Activated B cell treated with CpG ODN at 0.5 μM for 24 hours (primary cell): ENCODE measurements around the gene ARHGAP32. TPM values are rescaled to one million over a fixed set of nuclear protein-coding genes. Genes with fewer than 3 reads are reported as not detected.

Experiments
- ATAC-seq: fragments of 200-7000 bp; cut with Tn5 transposase; one replicate; pipeline ENCODE4 v1.10.0; 2021; ENCODE audit warnings: low read depth, mild to moderate bottlenecking, moderate library complexity
- CTCF ChIA-PET: fragments of 350-600 bp; sonication (Branson Sonifier 250); formaldehyde crosslinking; loops from one replicate; lab custom pipeline; 2021; ENCODE audit warnings: antibody characterized with exemption; lab: Charles Lee
- POLR2A ChIA-PET: fragments of 350-600 bp; sonication (Branson Sonifier 250); formaldehyde crosslinking; loops from one replicate; lab custom pipeline; 2021; ENCODE audit warnings: antibody characterized with exemption; lab: Charles Lee
- DNase-seq: peaks from one replicate; pipeline ENCODE4 v3.0.0; 2022
- H3K27ac Mint-ChIP-seq: one replicate; pipeline ENCODE4 v1.8.0; 2020; ENCODE audit warnings: mixed read lengths
- H3K27me3 Mint-ChIP-seq: one replicate; pipeline ENCODE4 v1.8.0; 2021; ENCODE audit warnings: mixed read lengths
- H3K36me3 Mint-ChIP-seq: one replicate; pipeline ENCODE4 v1.8.0; 2021; ENCODE audit warnings: low read depth, mixed read lengths
- H3K4me1 Mint-ChIP-seq: one replicate; pipeline ENCODE4 v1.8.0; 2021; ENCODE audit warnings: mixed read lengths
- H3K4me3 Mint-ChIP-seq: one replicate; pipeline ENCODE4 v1.8.0; 2020; ENCODE audit warnings: mild to moderate bottlenecking, mixed read lengths
- H3K9me3 Mint-ChIP-seq: one replicate; pipeline ENCODE4 v1.8.0; 2020; ENCODE audit warnings: mixed read lengths
- CTCF ChIP-seq: fragments of 200-600 bp; IDR thresholded peaks from one replicate; pipeline ENCODE4 v1.8.0; 2022; ENCODE audit warnings: antibody characterized with exemption, mild to moderate bottlenecking
- intact Hi-C: fragments of 100-400 bp; cut with micrococcal nuclease; formaldehyde crosslinking; loops from one replicate; pipeline ENCODE4 v1.15.1; 2024
- total RNA-seq: library from RNA; stranded (reverse); gene quantifications from 2 replicates; pipeline ENCODE4 v1.2.3, GENCODE V29; 2022

Gene ARHGAP32
- total RNA-seq, 1 donor from 2014 or later = 6.0 TPM

DNA sequence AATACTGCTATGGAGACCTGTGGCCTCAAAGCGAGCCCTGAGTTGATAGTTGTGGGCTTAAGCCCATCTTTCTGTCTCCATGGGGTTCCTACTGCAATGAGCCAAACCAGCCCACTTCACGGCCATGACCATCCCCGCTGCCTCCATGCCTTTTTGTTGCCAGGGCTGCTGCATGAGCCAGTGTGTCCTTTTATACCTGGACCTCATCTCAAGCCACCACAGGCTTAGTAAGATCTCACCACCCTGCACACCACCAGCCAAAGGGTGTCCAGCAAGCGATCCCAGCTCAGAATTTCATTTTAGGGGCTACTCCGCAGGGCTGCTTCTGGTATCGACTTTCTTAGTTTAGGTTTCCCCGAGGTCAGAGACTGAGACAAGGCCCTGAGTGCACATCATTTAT lies 257.8 kb downstream of the ARHGAP32 start:
- no peaks in the 10 kb centered on the region for H3K36me3 Mint-ChIP-seq
- DNase-seq (no peak), ATAC-seq (no peak)
- H3K9me3 Mint-ChIP-seq = peaks cover 3% of the 10 kb centered on the region
- ChIA-PET CTCF (no interaction called here), POLR2A (no interaction called here)
- TF ChIP-seq CTCF = no peak
- no peak overlapping the region for H3K4me3 Mint-ChIP-seq
- H3K27ac Mint-ChIP-seq = no peak overlapping the region
- peaks cover 6% of the 10 kb centered on the region for H3K27me3 Mint-ChIP-seq
- intact Hi-C loops = no loop called here
- H3K4me1 Mint-ChIP-seq = peaks cover 5% of the 10 kb centered on the region

DNA sequence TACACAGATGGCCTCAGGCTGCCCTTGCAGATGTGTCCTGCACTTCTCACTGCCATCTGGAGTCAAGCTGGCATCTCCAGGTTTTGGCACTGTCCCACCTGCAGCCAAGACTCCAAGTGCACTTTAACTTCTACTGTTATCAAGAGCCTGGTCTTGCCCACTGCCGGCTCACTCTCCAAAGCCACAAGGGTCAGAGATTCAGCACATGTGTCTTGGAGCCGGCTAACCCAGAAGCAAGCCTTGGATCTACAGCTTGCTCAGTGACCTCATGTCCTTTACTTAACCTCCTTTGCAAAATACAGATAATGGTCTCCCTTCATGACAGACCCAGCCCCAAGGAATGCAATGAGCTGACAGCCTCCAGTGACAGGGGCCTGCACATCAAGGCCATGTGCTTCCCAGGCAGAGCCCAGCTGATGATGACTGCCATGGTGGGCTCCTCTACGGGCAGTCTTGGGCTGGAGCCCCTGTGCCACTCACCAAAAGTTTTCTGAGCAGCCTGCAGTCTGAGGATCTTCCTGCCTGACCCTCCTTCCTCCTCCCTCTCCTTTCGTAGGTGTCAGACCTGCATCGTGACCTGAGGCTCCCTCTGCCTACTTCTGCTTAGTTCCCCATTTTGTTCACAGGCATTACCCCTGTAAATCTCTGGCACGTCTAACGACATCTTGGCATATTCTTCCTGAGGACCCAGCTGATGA lies 258.5 kb downstream of the ARHGAP32 start:
- H3K36me3 Mint-ChIP-seq = no peaks in the 10 kb centered on the region
- CTCF ChIA-PET = no interaction called here

DNA sequence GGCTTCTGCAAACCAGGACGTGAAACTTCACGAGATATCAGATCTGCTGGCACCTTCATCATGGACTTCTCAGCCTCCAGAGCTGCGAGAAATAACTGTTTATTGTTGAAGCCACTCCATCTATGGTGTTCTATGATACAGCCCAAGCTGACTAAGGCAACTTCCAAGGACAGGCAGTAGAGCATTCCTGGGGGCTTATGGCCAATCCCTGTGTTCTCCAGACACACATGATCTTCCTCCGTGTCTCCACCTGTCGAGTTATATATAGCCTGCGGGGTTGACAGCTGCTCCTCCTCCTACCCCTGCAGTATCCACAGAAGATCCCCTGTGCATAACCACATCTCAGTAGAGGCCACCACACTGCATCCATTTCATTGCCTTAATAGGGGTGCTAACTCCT lies 260.5 kb downstream of the ARHGAP32 start:
- ChIA-PET POLR2A (no interaction called here), CTCF (no interaction called here)
- ATAC-seq (no peak), DNase-seq (no peak)
- no peak overlapping the region for H3K4me3 Mint-ChIP-seq
- H3K4me1 Mint-ChIP-seq = peaks cover 17% of the 10 kb centered on the region
- TF ChIP-seq CTCF = no peak
- H3K27ac Mint-ChIP-seq = no peak overlapping the region
- H3K36me3 Mint-ChIP-seq = no peaks in the 10 kb centered on the region
- H3K9me3 Mint-ChIP-seq = peaks cover 3% of the 10 kb centered on the region
- H3K27me3 Mint-ChIP-seq = peaks cover 6% of the 10 kb centered on the region
- intact Hi-C loops = no loop called here

More for the DNA sequence above, 258.5 kb downstream of the ARHGAP32 start:
- intact Hi-C loops = no loop called here
- no peak overlapping the region for H3K27ac Mint-ChIP-seq
- peaks cover 9% of the 10 kb centered on the region for H3K4me1 Mint-ChIP-seq
- H3K4me3 Mint-ChIP-seq = no peak overlapping the region
- POLR2A ChIA-PET = no interaction called here
- peaks cover 6% of the 10 kb centered on the region for H3K27me3 Mint-ChIP-seq
- ATAC-seq (no peak), DNase-seq (no peak)
- TF ChIP-seq CTCF = no peak
- H3K9me3 Mint-ChIP-seq = peaks cover 3% of the 10 kb centered on the region

DNA sequence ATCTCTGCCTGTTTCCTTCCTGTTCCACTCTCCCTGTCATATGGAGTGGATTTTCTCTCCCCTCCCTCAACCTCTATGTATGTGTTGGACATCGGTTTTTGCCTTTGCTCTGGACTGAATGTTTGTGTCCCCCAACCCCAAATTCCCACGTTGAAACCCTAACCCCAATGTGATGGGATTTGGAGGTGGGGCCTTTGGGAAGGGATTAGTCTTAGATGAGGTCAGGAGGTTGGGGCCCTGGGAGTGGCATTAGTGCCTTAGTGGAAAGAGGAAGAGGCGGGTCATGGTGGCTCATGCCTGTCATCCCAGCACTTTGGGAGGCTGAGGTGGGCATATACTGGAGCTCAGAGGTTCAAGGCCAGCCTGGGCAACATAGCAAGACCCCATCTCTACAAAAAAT lies 261.1 kb downstream of the ARHGAP32 start:
- H3K27me3 Mint-ChIP-seq = peaks cover 7% of the 10 kb centered on the region
- H3K9me3 Mint-ChIP-seq = peaks cover 3% of the 10 kb centered on the region
- intact Hi-C loops = no loop called here
- H3K4me3 Mint-ChIP-seq = no peak overlapping the region
- CTCF ChIA-PET = no interaction called here
- POLR2A ChIA-PET = no interaction called here
- peak overlapping the region; percentile 13 for H3K27ac Mint-ChIP-seq
- H3K36me3 Mint-ChIP-seq = no peaks in the 10 kb centered on the region
- peaks cover 17% of the 10 kb centered on the region for H3K4me1 Mint-ChIP-seq
- no peak for ATAC-seq
- TF ChIP-seq CTCF = no peak
- no peak for DNase-seq

DNA sequence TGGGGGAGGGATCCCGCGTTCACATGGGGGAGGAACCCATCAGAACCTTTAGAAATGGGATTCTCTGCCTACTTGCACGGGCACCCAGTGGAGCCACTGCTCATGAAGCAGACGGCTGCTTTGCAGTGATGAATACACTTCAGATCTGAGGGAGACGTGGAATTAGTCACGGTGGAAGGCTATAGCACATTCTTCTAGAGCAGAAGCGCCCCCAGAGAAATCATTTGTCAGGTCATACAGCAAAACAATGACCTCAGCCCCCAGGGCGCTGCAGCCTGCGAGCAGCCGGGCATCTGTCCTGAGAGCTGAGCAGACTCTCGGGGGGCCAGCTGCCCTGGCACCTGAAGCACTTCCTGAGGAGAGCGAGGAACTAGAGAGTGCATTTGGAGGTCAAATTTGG lies 262.1 kb downstream of the ARHGAP32 start:
- Mint-ChIP-seq H3K27ac (no peak overlapping the region), H3K36me3 (no peaks in the 10 kb centered on the region), H3K4me1 (peaks cover 17% of the 10 kb centered on the region), H3K4me3 (no peak overlapping the region), H3K9me3 (peaks cover 3% of the 10 kb centered on the region), H3K27me3 (peaks cover 7% of the 10 kb centered on the region)
- TF ChIP-seq CTCF = no peak
- no peak for DNase-seq
- no peak for ATAC-seq
- intact Hi-C loops = loop anchor here (2.0 to 5.0 kb wide), 2 partner anchors 25 to 38 kb away; partner anchors contain the start of gene KCNJ5
- CTCF ChIA-PET = interaction anchor here (2.3 kb wide), 1 partner anchor 27 kb away, joined by 9 read pairs; no protein-coding TSS in a partner anchor
- POLR2A ChIA-PET = no interaction called here
